Upper lobe of left lung (tissue), 4 donors: ENCODE data around the gene VAV2.

Experiments
- EP300 ChIP-seq, 4 donors: sonication (generic); formaldehyde crosslinking; IDR thresholded peaks; one replicate each; pipeline ENCODE4 v1.5.1; 2017; ENCODE audit warnings: antibody characterized with exemption in 4 of 4, control low read depth in 2 of 4
- POLR2A ChIP-seq, 4 donors: fragments of 450-650 bp; IDR thresholded peaks; one replicate each; pipeline ENCODE4 v1.5.1; 2016 to 2017; ENCODE audit warnings: antibody characterized with exemption in 4 of 4, mild to moderate bottlenecking in 2 of 4
- POLR2AphosphoS5 ChIP-seq, 2 donors: sonication (generic); formaldehyde crosslinking; IDR thresholded peaks; one replicate each; pipeline ENCODE4 v1.5.1; 2017; ENCODE audit warnings: antibody characterized with exemption in 2 of 2
- TF ChIP-seq, protein P1 (sequence below), 6 experiments: fragments of 450-650 bp in 4 of 6; fragments of 200-600 bp in 2 of 6; sonication (generic) in 2 of 6; IDR thresholded peaks; one replicate each; pipeline ENCODE4 v1.5.1; 2016 to 2019; ENCODE audit warnings: antibody characterized with exemption in 6 of 6

DNA sequence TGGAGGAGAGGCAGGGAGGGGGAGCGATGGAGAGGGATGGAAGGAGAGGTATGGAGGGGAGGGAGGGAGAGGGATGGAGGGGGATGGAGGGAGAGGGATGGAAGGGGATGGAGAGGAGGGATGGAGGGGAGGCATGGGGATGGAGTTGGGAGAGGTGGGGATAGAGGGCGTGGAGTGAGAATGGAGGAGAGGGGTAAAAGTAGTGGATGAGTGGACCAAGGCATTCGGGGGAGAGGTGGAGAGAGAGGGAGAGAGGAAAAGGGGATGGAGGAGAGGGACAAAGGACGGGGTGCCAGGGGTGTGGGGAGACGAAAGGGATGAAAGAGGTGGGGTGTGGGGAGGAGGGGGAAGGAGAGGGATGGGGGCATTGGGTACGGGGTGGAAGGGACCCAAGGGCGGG, 100.4 kb downstream of the VAV2 start:
- TF ChIP-seq EP300 (IDR thresholded peaks at IDR 0.05) = no peak
- TF ChIP-seq, protein P1, sequence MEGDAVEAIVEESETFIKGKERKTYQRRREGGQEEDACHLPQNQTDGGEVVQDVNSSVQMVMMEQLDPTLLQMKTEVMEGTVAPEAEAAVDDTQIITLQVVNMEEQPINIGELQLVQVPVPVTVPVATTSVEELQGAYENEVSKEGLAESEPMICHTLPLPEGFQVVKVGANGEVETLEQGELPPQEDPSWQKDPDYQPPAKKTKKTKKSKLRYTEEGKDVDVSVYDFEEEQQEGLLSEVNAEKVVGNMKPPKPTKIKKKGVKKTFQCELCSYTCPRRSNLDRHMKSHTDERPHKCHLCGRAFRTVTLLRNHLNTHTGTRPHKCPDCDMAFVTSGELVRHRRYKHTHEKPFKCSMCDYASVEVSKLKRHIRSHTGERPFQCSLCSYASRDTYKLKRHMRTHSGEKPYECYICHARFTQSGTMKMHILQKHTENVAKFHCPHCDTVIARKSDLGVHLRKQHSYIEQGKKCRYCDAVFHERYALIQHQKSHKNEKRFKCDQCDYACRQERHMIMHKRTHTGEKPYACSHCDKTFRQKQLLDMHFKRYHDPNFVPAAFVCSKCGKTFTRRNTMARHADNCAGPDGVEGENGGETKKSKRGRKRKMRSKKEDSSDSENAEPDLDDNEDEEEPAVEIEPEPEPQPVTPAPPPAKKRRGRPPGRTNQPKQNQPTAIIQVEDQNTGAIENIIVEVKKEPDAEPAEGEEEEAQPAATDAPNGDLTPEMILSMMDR (IDR thresholded peaks at IDR 0.05) = no peak
- TF ChIP-seq POLR2AphosphoS5 (IDR thresholded peaks at IDR 0.05) = no peak
- no peak for TF ChIP-seq POLR2A (IDR thresholded peaks at IDR 0.05)
